Measurements from ENCODE around the gene COQ2. TPM values are rescaled to one million over a fixed set of nuclear protein-coding genes. Genes with fewer than 3 reads are reported as not detected.

The COQ2 gene
- total RNA-seq, 1 experiment from 2014 or later: 19.5 TPM

DNA sequence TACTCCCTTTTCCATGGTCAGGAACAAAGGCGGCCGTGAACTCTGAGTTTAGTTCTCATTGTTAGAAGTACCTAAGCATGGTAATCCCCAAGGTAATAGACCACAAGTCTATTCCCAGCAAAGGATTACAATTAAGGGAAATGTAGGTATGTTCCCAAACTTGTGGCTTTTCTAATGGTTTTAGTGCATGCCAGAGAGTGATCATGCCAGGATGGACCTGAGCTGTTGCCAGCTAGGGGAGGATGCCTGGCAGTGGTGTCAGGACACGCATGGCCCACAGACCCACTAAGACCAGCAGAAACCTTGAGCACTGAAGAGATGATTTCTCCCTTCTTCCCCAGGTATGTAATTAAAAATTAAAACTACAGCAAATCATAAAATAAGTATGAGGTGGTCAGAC lies 60.8 kb downstream of the COQ2 start:
- no peak for DNase-seq
- no TSS peak for BruUV-seq (replicated peaks)
- Histone ChIP-seq H3F3A (ENCODE audit: insufficient read depth, low read depth) (no peaks in the 10 kb centered on the region), H4K20me1 (ENCODE audit: insufficient read depth) (no peaks in the 10 kb centered on the region), H3K27me3 (ENCODE audit: insufficient read depth, low read depth) (no peaks in the 10 kb centered on the region), H3K9me2 (ENCODE audit: insufficient read depth) (no peaks in the 10 kb centered on the region), H2AFZ (no peak overlapping the region), H3K4me3 (no peak overlapping the region), H3K4me2 (no peak overlapping the region), H3K9me3 (ENCODE audit: insufficient read depth, low read depth) (no peaks in the 10 kb centered on the region), H3K4me1 (replicated peaks; ENCODE audit: insufficient read depth) (no peaks in the 10 kb centered on the region), H3K27ac (no peak overlapping the region), H3K36me3 (ENCODE audit: low read depth) (no peaks in the 10 kb centered on the region), H3K79me2 (ENCODE audit: low read depth) (no peaks in the 10 kb centered on the region)
- POLR2A ChIA-PET (ENCODE audit: unreplicated experiment): no interaction called here
- TF ChIP-seq EZH2 (IDR thresholded peaks at IDR 0.05; ENCODE audit: low read depth): no peak
- no peak for TF ChIP-seq CTCF (conservative IDR thresholded peaks at IDR 0.05)
- CTCF ChIA-PET: no interaction called here
- intact Hi-C loops (cut with micrococcal nuclease; ENCODE audit: unreplicated experiment): no loop called here

GRCh38 chr4:83221897-83222441 lies 62.6 kb downstream of the COQ2 start:
- no peaks in the 10 kb centered on the region for H3K27me3 ChIP-seq (ENCODE audit: insufficient read depth, low read depth)
- TF ChIP-seq CTCF (conservative IDR thresholded peaks at IDR 0.05): no peak
- no TSS peak for BruUV-seq (replicated peaks)
- H3K27ac ChIP-seq: no peak overlapping the region
- no peak overlapping the region for H3K4me3 ChIP-seq
- H3K9me3 ChIP-seq (ENCODE audit: insufficient read depth, low read depth): no peaks in the 10 kb centered on the region
- intact Hi-C loops (cut with micrococcal nuclease; ENCODE audit: unreplicated experiment): no loop called here
- no peak overlapping the region for H2AFZ ChIP-seq
- H4K20me1 ChIP-seq (ENCODE audit: insufficient read depth): no peaks in the 10 kb centered on the region
- no peaks in the 10 kb centered on the region for H3K9me2 ChIP-seq (ENCODE audit: insufficient read depth)
- no peaks in the 10 kb centered on the region for H3K79me2 ChIP-seq (ENCODE audit: low read depth)
- no peak for DNase-seq
- no peaks in the 10 kb centered on the region for H3F3A ChIP-seq (ENCODE audit: insufficient read depth, low read depth)
- ChIA-PET CTCF (no interaction called here), POLR2A (ENCODE audit: unreplicated experiment) (no interaction called here)
- H3K36me3 ChIP-seq (ENCODE audit: low read depth): no peaks in the 10 kb centered on the region
- H3K4me1 ChIP-seq (replicated peaks; ENCODE audit: insufficient read depth): peaks cover 12% of the 10 kb centered on the region; the same call in 1 of the 2 replicates
- no peak overlapping the region for H3K4me2 ChIP-seq

DNA sequence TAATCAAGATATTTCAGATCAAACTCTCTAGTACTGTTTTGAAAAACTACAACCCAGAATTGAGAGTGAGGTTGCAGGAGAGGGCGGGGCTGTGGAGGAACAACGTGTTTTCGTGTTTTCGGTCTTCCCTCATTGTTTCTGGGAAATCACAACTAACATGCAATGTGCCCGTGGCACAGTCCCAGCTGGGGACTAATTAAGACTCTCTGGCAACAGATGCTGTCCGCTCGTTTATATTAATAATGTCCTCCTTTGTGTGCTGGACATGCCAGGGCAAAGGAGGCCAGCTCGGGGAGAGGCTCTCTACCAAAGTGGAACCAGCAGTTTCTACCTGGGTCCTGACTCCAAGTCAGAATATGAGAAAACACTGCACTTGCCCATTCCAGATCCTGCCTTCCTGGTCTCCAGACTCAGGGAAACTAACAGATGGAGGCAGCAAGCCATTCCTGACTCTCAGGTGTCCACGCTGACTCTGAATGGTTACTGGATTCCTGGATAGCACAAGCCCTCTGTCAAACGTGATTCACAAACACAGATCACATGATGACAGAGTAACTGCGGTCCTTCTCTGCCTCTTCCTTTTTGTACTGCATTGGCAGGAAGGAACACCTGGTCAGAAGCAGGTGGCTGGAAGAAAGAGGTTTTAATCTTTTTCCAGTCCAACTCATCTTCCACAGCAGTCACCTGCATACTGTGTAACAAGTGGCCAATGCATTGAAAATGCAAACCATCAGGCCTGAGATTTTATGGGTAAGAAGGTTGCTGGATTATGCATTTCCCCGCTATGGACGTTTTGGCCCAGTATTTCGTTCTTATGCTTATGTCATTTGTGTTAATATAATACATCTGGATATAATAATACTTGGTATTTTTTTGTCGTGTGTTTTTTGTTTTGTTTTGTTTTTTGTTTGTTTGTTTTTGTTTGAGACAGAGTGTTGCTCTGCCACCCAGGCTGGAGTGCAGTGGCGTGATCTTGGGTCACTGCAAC lies 65.0 kb downstream of the COQ2 start:
- no peak for DNase-seq

More for the DNA sequence above, 65.0 kb downstream of the COQ2 start:
- no peak overlapping the region for H3K27ac ChIP-seq
- H3K9me2 ChIP-seq (ENCODE audit: insufficient read depth): no peaks in the 10 kb centered on the region
- no peaks in the 10 kb centered on the region for H4K20me1 ChIP-seq (ENCODE audit: insufficient read depth)
- no peak overlapping the region for H3K4me3 ChIP-seq
- no peak overlapping the region for H3K4me2 ChIP-seq
- H3K9me3 ChIP-seq (ENCODE audit: insufficient read depth, low read depth): no peaks in the 10 kb centered on the region
- H3K79me2 ChIP-seq (ENCODE audit: low read depth): no peaks in the 10 kb centered on the region
- TF ChIP-seq CTCF (conservative IDR thresholded peaks at IDR 0.05): no peak
- H3F3A ChIP-seq (ENCODE audit: insufficient read depth, low read depth): no peaks in the 10 kb centered on the region
- ChIA-PET CTCF (no interaction called here), POLR2A (ENCODE audit: unreplicated experiment) (no interaction called here)
- intact Hi-C loops (cut with micrococcal nuclease; ENCODE audit: unreplicated experiment): no loop called here
- H3K4me1 ChIP-seq (replicated peaks; ENCODE audit: insufficient read depth): peaks cover 12% of the 10 kb centered on the region; the same call in 1 of the 2 replicates
- BruUV-seq (replicated peaks): no TSS peak
- H3K36me3 ChIP-seq (ENCODE audit: low read depth): no peaks in the 10 kb centered on the region
- H3K27me3 ChIP-seq (ENCODE audit: insufficient read depth, low read depth): no peaks in the 10 kb centered on the region
- H2AFZ ChIP-seq: no peak overlapping the region
